ENCODE measurements around the gene GRK4.

Gene GRK4

DNA sequence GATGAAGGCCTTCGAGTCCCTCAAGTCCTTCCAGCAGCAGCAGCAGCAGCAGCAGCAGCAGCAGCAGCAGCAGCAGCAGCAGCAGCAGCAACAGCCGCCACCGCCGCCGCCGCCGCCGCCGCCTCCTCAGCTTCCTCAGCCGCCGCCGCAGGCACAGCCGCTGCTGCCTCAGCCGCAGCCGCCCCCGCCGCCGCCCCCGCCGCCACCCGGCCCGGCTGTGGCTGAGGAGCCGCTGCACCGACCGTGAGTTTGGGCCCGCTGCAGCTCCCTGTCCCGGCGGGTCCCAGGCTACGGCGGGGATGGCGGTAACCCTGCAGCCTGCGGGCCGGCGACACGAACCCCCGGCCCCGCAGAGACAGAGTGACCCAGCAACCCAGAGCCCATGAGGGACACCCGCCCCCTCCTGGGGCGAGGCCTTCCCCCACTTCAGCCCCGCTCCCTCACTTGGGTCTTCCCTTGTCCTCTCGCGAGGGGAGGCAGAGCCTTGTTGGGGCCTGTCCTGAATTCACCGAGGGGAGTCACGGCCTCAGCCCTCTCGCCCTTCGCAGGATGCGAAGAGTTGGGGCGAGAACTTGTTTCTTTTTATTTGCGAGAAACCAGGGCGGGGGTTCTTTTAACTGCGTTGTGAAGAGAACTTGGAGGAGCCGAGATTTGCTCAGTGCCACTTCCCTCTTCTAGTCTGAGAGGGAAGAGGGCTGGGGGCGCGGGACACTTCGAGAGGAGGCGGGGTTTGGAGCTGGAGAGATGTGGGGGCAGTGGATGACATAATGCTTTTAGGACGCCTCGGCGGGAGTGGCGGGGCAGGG, 111.7 kb downstream of the GRK4 start:
- DNase-seq, result peak; percentile 9

- no peak for DNase-seq
Observed at GRCh38 chr4:3075652-3075981, 112.2 kb downstream of the GRK4 start.

DNA sequence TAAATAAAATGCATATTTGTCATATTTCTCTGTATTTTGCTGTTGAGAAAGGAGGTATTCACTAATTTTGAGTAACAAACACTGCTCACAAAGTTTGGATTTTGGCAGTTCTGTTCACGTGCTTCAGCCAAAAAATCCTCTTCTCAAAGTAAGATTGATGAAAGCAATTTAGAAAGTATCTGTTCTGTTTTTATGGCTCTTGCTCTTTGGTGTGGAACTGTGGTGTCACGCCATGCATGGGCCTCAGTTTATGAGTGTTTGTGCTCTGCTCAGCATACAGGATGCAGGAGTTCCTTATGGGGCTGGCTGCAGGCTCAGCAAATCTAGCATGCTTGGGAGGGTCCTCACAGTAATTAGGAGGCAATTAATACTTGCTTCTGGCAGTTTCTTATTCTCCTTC, 114.4 kb downstream of the GRK4 start:
- DNase-seq, result no peak

DNA sequence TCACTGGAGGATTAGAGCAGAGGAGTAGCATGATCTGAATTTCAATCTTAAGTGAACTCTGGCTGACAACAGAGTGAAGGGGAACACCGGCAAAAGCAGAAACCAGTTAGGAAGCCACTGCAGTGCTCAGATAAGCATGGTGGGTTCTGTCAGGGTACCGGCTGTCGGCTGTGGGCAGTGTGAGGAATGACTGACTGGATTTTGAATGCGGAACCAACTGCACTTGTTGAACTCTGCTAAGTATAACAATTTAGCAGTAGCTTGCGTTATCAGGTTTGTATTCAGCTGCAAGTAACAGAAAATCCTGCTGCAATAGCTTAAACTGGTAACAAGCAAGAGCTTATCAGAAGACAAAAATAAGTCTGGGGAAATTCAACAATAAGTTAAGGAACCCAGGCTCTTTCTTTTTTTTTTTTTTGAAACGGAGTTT, 116.3 kb downstream of the GRK4 start:
- DNase-seq, result no peak

GRCh38 chr4:3082925-3083515, 119.6 kb downstream of the GRK4 start:
- no peak for DNase-seq

DNA sequence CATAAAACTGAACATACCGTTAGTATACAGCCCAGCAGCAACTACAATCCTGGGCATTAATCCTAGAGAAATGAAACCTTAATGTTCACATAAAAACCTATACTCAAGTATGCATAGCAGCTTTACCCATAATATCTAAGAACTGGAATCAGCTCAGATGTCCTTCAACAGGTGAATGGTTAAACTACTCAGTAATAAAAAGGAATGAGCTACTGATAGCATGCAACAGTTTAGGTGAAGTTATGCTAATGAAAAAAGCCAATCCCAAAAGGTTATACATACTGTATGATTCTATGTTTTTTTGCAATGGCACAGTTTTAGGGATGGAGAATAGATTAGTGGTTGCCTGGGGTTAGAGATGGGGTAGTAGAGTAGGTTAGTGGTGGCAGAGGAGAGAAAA, 120.4 kb downstream of the GRK4 start:
- DNase-seq, result no peak

DNA sequence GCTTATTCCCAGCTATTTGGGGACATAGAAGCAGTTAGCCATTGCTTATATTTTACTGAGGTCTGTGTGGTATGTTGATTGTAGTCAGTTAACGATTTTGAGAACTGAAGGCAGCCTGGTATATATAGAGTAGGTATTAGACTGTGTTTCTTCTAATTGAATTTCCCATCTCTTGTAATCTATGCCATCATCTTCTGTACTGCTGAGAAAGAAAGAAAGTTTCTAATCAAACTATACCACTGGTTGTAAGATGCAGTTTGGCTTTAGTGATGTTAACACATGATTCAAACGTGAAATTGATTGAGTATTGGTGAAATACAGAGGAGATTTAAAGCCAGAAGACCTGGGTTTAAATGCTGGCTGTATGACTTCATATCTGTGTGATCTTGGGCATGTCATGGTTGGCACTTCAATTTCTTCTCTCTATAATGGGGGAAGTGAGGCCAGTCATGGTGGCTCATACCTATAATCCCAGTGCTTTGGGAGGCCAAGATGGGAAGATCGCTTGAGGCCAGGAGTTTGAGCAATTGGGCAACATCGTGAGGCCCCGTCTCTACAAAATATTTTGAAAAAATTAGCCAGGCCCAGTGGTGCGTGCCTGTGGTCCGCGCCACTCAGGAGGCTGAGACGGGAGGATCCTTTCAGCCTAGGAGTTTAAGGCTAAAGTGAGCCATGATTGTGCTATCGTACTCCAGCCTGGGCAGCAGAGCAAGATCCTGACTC, 122.7 kb downstream of the GRK4 start:
- no peak for DNase-seq

DNA sequence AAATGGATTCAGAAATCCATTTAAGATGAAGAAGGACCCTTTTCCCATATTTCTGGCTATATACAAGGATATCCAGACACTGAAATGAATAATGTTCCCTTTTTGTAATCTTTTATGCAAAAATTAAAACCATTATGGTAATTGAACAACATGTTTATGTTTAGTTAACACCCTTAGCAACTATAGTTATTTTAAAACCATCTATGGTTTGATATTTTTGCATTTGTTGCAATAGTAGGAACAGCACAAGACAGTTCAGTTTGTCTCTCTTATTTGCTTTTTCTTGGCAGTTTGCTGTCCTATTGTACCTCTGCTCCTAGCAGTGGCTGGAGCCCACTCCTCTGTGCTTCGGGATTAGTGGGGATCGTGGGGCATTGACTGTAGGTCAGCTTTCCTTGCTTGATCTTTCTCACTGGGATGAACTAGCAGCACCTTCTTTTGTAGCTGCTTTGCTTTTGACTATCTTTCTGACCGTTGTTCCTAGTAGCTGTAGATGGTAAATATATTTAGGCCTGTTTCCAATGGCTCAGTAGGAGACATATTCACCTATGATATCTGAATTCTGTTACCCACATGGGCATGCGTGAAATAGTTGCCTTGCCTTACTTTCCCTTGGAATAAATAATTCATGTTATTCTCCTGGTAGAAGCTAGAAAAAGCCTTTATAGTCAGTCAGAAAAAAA, 123.9 kb downstream of the GRK4 start:
- no peak for DNase-seq

All from GOT3 (cell line).